ENCODE measurements around the gene GCA.

Gene GCA

GRCh38 chr2:162365392-162365791 is 21.5 kb downstream of the GCA start:
- no peak for DNase-seq
- no peak overlapping the region for H3K4me3 ChIP-seq (ENCODE audit: low read depth, low read length)
- H3K27me3 ChIP-seq, result no peaks in the 10 kb centered on the region
- no peaks in the 10 kb centered on the region for H3K36me3 ChIP-seq
- H3K4me1 ChIP-seq, result no peaks in the 10 kb centered on the region
- TF ChIP-seq CTCF (IDR thresholded peaks at IDR 0.05; ENCODE audit: low read depth, low read length), result no peak
- H3K9me3 ChIP-seq, result no peaks in the 10 kb centered on the region

- DNase-seq, result no peak
- H3K36me3 ChIP-seq, result no peaks in the 10 kb centered on the region
- no peaks in the 10 kb centered on the region for H3K4me1 ChIP-seq
Measured at GRCh38 chr2:162368494-162368893, 24.6 kb downstream of the GCA start.

GRCh38 chr2:162369551-162369950 is 25.6 kb downstream of the GCA start:
- Histone ChIP-seq H3K9me3 (no peaks in the 10 kb centered on the region), H3K27me3 (no peaks in the 10 kb centered on the region), H3K36me3 (no peaks in the 10 kb centered on the region), H3K4me1 (no peaks in the 10 kb centered on the region), H3K4me3 (ENCODE audit: low read depth, low read length) (no peak overlapping the region)
- no peak for DNase-seq
- no peak for TF ChIP-seq CTCF (IDR thresholded peaks at IDR 0.05; ENCODE audit: low read depth, low read length)

More at GRCh38 chr2:162368494-162368893, 24.6 kb downstream of the GCA start:
- no peak overlapping the region for H3K4me3 ChIP-seq (ENCODE audit: low read depth, low read length)
- no peak for TF ChIP-seq CTCF (IDR thresholded peaks at IDR 0.05; ENCODE audit: low read depth, low read length)
- no peaks in the 10 kb centered on the region for H3K9me3 ChIP-seq
- H3K27me3 ChIP-seq, result no peaks in the 10 kb centered on the region

GRCh38 chr2:162370931-162371330 is 27.0 kb downstream of the GCA start:
- TF ChIP-seq CTCF (IDR thresholded peaks at IDR 0.05; ENCODE audit: low read depth, low read length), result no peak
- no peaks in the 10 kb centered on the region for H3K36me3 ChIP-seq
- H3K4me3 ChIP-seq (ENCODE audit: low read depth, low read length), result no peak overlapping the region
- H3K27me3 ChIP-seq, result no peaks in the 10 kb centered on the region
- DNase-seq, result no peak
- no peaks in the 10 kb centered on the region for H3K4me1 ChIP-seq
- no peaks in the 10 kb centered on the region for H3K9me3 ChIP-seq

- DNase-seq, result no peak
- Histone ChIP-seq H3K9me3 (no peaks in the 10 kb centered on the region), H3K4me1 (no peaks in the 10 kb centered on the region), H3K4me3 (ENCODE audit: low read depth, low read length) (no peak overlapping the region), H3K36me3 (no peaks in the 10 kb centered on the region), H3K27me3 (no peaks in the 10 kb centered on the region)
- no peak for TF ChIP-seq CTCF (IDR thresholded peaks at IDR 0.05; ENCODE audit: low read depth, low read length)
Measured at GRCh38 chr2:162372818-162373217, 28.9 kb downstream of the GCA start.

GRCh38 chr2:162379719-162380580 is 36.0 kb downstream of the GCA start:
- H3K9me3 ChIP-seq, result no peaks in the 10 kb centered on the region
- no peak for TF ChIP-seq CTCF (IDR thresholded peaks at IDR 0.05; ENCODE audit: low read depth, low read length)
- no peak overlapping the region for H3K4me3 ChIP-seq (ENCODE audit: low read depth, low read length)
- no peaks in the 10 kb centered on the region for H3K27me3 ChIP-seq
- no peak for DNase-seq
- H3K4me1 ChIP-seq, result no peaks in the 10 kb centered on the region
- H3K36me3 ChIP-seq, result no peaks in the 10 kb centered on the region
